ENCODE results near the gene OR8J3. TPM values are rescaled to one million over a fixed set of nuclear protein-coding genes. Genes with fewer than 3 reads are reported as not detected.

Gene OR8J3
- total RNA-seq (2016; rRNA removed; fragmentation: Illumina TruSeq; extraction: Trizol) (not detected in 2 replicates), polyA plus RNA-seq (2011; rRNA removed) (not detected in 2 replicates), polyA minus RNA-seq (2011; rRNA and poly(A)+ RNA removed; ENCODE audit: low replicate concordance) (not detected in 2 replicates), Bru-seq, nascent RNA (not detected), BruChase-seq, experiment 1, labeled RNA remaining after a 6-hour chase (not detected), BruChase-seq, experiment 2, labeled RNA remaining after a 2-hour chase (not detected)
- total RNA-seq (2016; cell fraction: cytosol; rRNA removed; fragmentation: Illumina TruSeq; extraction: Trizol; ENCODE audit: low read depth): not detected in 2 replicates
- not detected in 2 replicates for total RNA-seq (2016; cell fraction: insoluble cytoplasmic fraction; rRNA removed; fragmentation: Illumina TruSeq; extraction: Trizol)
- not detected in 2 replicates for total RNA-seq (2016; cell fraction: membrane; rRNA removed; fragmentation: Illumina TruSeq; extraction: Trizol)
- not detected in 2 replicates for total RNA-seq (2016; cell fraction: nucleus; rRNA removed; fragmentation: Illumina TruSeq; extraction: Trizol)
- not detected in 2 replicates for polyA plus RNA-seq (2011; cell fraction: cytosol; rRNA removed)
- polyA plus RNA-seq (2011; cell fraction: nucleus; rRNA removed): not detected in 2 replicates
- not detected in 2 replicates for polyA plus RNA-seq (2012)
- not detected in 2 replicates for polyA plus RNA-seq (2016; cell fraction: cytosol; fragmentation: Illumina TruSeq; extraction: Trizol; ENCODE audit: low read depth)
- polyA plus RNA-seq (2016; cell fraction: insoluble cytoplasmic fraction; fragmentation: Illumina TruSeq; extraction: Trizol; ENCODE audit: low read depth): not detected in 2 replicates
- not detected in 2 replicates for polyA plus RNA-seq (2016; cell fraction: membrane; fragmentation: Illumina TruSeq; extraction: Trizol; ENCODE audit: low read depth)
- polyA plus RNA-seq (2016; cell fraction: nucleus; fragmentation: Illumina TruSeq; extraction: Trizol; ENCODE audit: insufficient read depth, low read depth): not detected in 2 replicates
- not detected in 2 replicates for polyA minus RNA-seq (2011; cell fraction: cytosol; rRNA and poly(A)+ RNA removed)
- polyA minus RNA-seq (2011; cell fraction: nucleus; rRNA and poly(A)+ RNA removed): not detected in 2 replicates
- long read RNA-seq, experiment 1: 0 reads
- long read RNA-seq, experiment 2: 0 reads

- intact Hi-C loops (cut with micrococcal nuclease; ENCODE audit: unreplicated experiment): loop anchor here (5.0 kb wide), 1 partner anchor 627 kb away; no protein-coding TSS in a partner anchor
- in situ Hi-C loops (cut with HindIII; ENCODE audit: extremely low pct_ligation_motif_present, low pct_unique_long_range_greater_than_20kb): no loop called here
- H3K79me2 ChIP-seq (ENCODE audit: insufficient read depth, low read length): no peaks in the 10 kb centered on the region
- no peak for ATAC-seq
- no peak for DNase-seq (ENCODE audit: low spot score)
- no peak for FAIRE-seq
- H3K36me3 ChIP-seq (replicated peaks in 1 of 2; ENCODE audit: control insufficient read depth in 1 of 2, insufficient read depth in 2 of 2, low read length in 2 of 2): no peaks in the 10 kb centered on the region
- no peak within 1 kb of the TSS for H2AFZ ChIP-seq (ENCODE audit: low read length)
- H3K9me3 ChIP-seq (ENCODE audit: low read length): peaks cover 21% of the 10 kb centered on the region
- no peaks in the 10 kb centered on the region for H4K20me1 ChIP-seq (ENCODE audit: insufficient read depth, low read length)
- H3K27me3 ChIP-seq (ENCODE audit: control insufficient read depth in 1 of 2, insufficient read depth in 2 of 2, low read length in 2 of 2): no peaks in the 10 kb centered on the region
- no TSS peak for BruUV-seq (replicated peaks)
- ChIA-PET POLR2A (no interaction called here), CTCF (ENCODE audit: low intra/inter-chr PET ratio, low total read pairs) (no interaction called here)
- H3K4me3 ChIP-seq (replicated peaks in 1 of 3; ENCODE audit: insufficient read depth in 1 of 3, low read depth in 2 of 3, low read length in 3 of 3): no peak within 1 kb of the TSS
- TF ChIP-seq MAF1 (CRISPR knock-in tag; IDR thresholded peaks at IDR 0.05; ENCODE audit: borderline replicate concordance): no peak
- no peak for TF ChIP-seq TEAD3 (CRISPR knock-in tag; optimal IDR thresholded peaks at IDR 0.05; ENCODE audit: borderline replicate concordance)
- TF ChIP-seq GABPA (IDR thresholded peaks at IDR 0.05; ENCODE audit: low read depth, low read length): no peak
- no peak for TF ChIP-seq GABPA (CRISPR knock-in tag; IDR thresholded peaks at IDR 0.05; ENCODE audit: low read depth)
- TF ChIP-seq ZNF749 (CRISPR knock-in tag; IDR thresholded peaks at IDR 0.05; ENCODE audit: borderline replicate concordance): no peak
- TF ChIP-seq HDAC2 (CRISPR knock-in tag; IDR thresholded peaks at IDR 0.05): no peak
- peak; percentile 56; the same call in 1 of the 2 replicates for TF ChIP-seq MAFF (IDR thresholded peaks at IDR 0.05; ENCODE audit: low read depth, low read length)
- TF ChIP-seq ZNF768 (CRISPR knock-in tag; IDR thresholded peaks at IDR 0.05): no peak
- TF ChIP-seq MAFK (conservative IDR thresholded peaks at IDR 0.05 in 1 of 2, IDR thresholded peaks at IDR 0.05 in 1 of 2; ENCODE audit: low read length in 2 of 2): peak; percentile 53 to 80; a peak in 3 of 4 replicates
- no peak for TF ChIP-seq NFAT5 (CRISPR knock-in tag; IDR thresholded peaks at IDR 0.05)
- TF ChIP-seq ZNF776 (CRISPR knock-in tag; IDR thresholded peaks at IDR 0.05): no peak
- no peak within 1 kb of the TSS for H3K9ac ChIP-seq (ENCODE audit: insufficient read depth, low read depth, low read length)
- H3K4me2 ChIP-seq (ENCODE audit: low read depth, low read length): no peak within 1 kb of the TSS
- no peaks in the 10 kb centered on the region for H3K4me1 ChIP-seq (ENCODE audit: insufficient read depth, low read length)
- H3K27ac ChIP-seq (ENCODE audit: extremely low read length, insufficient read depth, low read length): no peak within 1 kb of the TSS
These were observed at the start of gene OR8J3 for GRCh38 chr11:56140151-56140661. Gene OR8J3 (minus strand): TSS chr11:56140201. CDS start chr11:56137718, 2,483 bp downstream.

Measured in HepG2 (cell line).